Measurements from ENCODE around the gene CTDSP2.

GRCh38 chr12:57888409-57889157 lies 42.1 kb upstream of the CTDSP2 start:
- TF ChIP-seq CTCF (IDR thresholded peaks at IDR 0.05) (no peak), CBX2 (IDR thresholded peaks at IDR 0.05; ENCODE audit: borderline replicate concordance, low read depth) (no peak), MAFK (IDR thresholded peaks at IDR 0.05; ENCODE audit: partially characterized antibody) (no peak), E2F6 (IDR thresholded peaks at IDR 0.05; ENCODE audit: borderline replicate concordance, low read depth) (no peak), CHD2 (IDR thresholded peaks at IDR 0.05; ENCODE audit: low read length, partially characterized antibody) (no peak), RFX5 (IDR thresholded peaks at IDR 0.05) (no peak), EP300 (IDR thresholded peaks at IDR 0.05) (no peak), POLR2A (IDR thresholded peaks at IDR 0.05; ENCODE audit: low read length) (no peak), TP53 (CRISPR knock-in tag; IDR thresholded peaks at IDR 0.05) (no peak), CEBPB (IDR thresholded peaks at IDR 0.05) (no peak)
